Keratinocyte (primary cell): ENCODE data around the gene RRP36.

Experiments
- CTCF ChIP-seq, 3 experiments: IDR thresholded peaks in 1 of 3; conservative IDR thresholded peaks in 1 of 3; optimal IDR thresholded peaks in 1 of 3; 2 replicates in 2 of 3; 3 replicates in 1 of 3; pipeline versions ENCODE3 to v1.5.1; 2011; ENCODE audit warnings: low read length in 3 of 3, mild to moderate bottlenecking in 3 of 3, moderate library complexity in 2 of 3, control low read depth in 1 of 3, inconsistent platforms in 1 of 3; ENCODE audit not compliant: insufficient read depth in 2 of 3; ENCODE audit errors: extremely low read depth in 1 of 3
- EZH2 ChIP-seq: IDR thresholded peaks from one replicate; pipeline ENCODE4 v1.6.1; 2012; ENCODE audit warnings: inconsistent platforms, mild to moderate bottlenecking, low read length, moderate library complexity

GRCh38 chr6:42971746-42972327 is 49.6 kb upstream of the RRP36 start:
- TF ChIP-seq CTCF (optimal IDR thresholded peaks at IDR 0.05 in 1 of 3, IDR thresholded peaks at IDR 0.05 in 1 of 3, conservative IDR thresholded peaks at IDR 0.05 in 1 of 3; ENCODE audit: extremely low read depth in 1 of 3, insufficient read depth in 2 of 3, low read length in 3 of 3) (no peak), EZH2 (no peak)
